ENCODE measurements around the gene STK32C.
A peak's percentile ranks its signal among the peaks of the same experiment; 100 is the strongest.
"Not testable (repeated sequence)": the region's sequence is repeated elsewhere in the genome, so short reads cannot be mapped to it uniquely, and the experiment has no call there.

Gene STK32C

GRCh38 chr10:132163826-132164515 lies 143.8 kb downstream of the STK32C start:
- DNase-seq: no peak

GRCh38 chr10:132163278-132163765 lies 144.4 kb downstream of the STK32C start:
- peak; percentile 16 for DNase-seq

DNA sequence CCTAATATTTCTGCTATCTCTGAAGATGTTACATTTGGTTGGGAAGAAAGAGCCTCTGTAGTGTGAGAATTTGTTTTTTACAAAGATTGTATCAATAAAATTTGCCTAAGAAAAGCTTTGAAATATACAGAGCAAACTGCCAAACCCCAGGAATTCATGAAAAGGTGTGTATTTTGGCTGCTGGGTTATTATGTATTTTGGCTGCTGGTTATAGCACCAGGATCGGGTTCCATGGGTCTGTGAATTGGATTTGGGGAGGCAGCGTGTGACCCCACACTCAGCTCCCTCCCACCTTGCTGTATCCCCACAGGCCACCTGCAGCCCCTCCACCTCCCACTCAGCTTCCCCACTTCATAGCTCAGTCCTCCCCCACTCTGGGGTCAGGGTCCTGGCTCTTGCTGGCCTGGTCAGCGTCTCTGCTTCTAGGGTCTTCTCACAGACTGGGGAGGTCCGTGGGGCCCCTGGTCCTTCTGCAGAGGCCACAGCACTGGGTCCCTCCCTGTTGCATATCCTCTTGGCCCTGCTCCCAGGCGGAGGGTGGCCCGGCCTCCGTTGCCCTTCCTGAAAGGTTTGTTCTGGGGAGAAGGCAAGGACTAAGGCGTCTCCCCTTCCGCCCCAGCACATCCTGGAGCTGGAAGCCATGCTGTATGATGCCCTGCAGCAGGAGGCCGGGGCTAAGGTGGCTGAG lies 145.0 kb downstream of the STK32C start:
- no peak for DNase-seq

DNA sequence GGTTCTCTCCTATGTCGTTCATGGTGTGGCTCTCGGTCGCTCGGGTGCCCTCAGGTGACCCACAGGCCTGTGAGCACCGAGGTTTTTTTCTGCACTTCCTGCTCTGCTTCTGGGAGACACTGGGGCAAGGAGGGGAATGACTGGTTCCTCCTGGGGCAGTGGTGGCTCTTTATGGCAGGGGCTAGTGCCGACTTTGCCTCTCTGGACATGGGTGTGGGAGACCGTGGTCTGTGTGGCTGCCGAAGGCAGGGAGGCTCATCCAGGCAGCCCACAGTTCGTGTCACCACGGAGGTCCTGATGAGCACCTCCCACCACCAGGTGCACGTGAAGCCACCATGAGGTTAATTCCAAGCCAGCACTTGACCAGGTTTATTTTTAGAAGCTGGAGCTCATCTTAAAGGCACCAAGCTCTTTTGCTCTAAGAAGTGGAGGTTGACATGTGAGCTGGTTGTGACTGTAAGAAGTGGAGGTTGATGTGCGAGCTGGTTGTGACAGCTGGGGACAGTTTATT lies 145.7 kb downstream of the STK32C start:
- DNase-seq: no peak

- DNase-seq: not testable (repeated sequence)
These were observed 146.7 kb downstream of the STK32C start for GRCh38 chr10:132160834-132161622.

DNA sequence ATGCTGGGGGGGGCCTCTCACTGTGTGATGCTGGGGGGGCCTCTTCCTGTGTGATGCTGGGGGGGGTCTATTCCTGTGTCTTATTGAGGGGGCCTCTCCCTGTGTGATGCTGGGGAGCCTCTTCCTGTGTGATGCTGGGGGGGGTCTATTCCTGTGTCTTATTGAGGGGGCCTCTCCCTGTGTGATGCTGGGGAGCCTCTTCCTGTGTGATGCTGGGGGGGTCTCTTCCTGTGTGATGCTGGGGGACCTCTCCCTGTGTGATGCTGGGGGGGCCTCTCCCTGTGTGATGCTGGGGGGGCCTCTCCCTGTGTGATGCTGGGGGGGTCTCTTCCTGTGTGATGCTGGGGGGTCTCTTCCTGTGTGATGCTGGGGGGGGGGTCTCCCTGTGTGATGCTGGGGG lies 147.5 kb downstream of the STK32C start:
- not testable (repeated sequence) for DNase-seq

GRCh38 chr10:132159302-132160230 lies 148.2 kb downstream of the STK32C start:
- not testable (repeated sequence) for DNase-seq

- no peak for DNase-seq
These were observed 148.9 kb downstream of the STK32C start for GRCh38 chr10:132158823-132159222.

DNA sequence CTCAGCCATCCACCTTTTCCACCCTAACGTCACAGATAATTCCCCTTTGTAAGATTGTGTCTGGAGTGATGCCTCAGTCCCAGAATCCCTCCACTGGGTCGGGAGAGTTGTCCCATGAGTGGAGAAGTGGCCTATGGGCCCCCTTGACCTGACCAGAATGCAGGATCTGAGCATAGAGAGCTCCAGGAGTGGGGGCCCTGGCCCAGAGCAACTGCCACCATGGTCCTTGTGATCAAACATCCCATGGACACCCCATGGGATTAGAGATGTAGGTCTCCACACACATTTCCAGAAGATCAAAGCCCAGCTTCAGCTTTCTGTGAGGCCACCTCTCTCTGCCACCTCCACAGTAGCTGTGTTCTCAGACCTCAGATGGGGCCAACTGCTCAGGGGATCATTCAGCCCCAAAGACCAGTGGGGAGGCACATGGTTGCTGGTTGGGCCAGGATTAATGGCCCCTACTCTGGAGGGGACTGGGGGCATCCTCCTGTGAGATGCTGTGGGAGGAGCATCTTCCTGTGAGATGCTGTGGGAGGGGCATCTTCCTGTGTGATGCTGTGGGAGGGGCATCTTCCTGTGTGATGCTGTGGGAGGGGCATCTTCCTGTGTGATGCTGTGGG lies 149.5 kb downstream of the STK32C start:
- DNase-seq: no peak

All from MV-4-11 (cell line).